ENCODE measurements around the gene CGNL1.

DNA sequence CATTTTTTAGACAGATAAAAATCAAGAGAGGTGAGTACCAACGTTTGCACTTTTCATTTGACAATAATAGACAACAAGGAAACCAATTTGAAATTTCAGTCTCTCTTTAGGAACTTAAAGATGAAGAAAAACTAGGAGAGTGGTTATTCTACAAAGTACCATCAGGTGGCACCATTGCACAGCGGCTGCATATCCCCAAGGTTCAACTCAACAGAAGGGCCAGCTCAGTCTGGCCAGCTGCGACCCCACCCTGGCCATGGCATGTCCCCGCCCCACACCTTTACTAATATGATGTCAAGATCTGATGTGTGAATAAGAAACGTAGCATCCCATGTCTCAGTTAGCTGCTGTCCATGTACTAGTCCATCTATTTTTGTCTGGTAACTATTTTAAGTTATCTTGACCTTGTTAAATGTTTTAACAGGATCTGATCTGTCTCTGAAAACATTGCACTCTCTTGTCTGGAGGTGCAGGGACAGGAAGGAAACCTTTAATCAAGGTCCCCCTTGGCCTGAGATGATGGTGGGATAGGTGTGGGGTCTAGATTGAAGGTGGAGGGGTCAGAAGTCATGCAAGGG, 35.5 kb upstream of the CGNL1 start:
- TF ChIP-seq, protein P1, sequence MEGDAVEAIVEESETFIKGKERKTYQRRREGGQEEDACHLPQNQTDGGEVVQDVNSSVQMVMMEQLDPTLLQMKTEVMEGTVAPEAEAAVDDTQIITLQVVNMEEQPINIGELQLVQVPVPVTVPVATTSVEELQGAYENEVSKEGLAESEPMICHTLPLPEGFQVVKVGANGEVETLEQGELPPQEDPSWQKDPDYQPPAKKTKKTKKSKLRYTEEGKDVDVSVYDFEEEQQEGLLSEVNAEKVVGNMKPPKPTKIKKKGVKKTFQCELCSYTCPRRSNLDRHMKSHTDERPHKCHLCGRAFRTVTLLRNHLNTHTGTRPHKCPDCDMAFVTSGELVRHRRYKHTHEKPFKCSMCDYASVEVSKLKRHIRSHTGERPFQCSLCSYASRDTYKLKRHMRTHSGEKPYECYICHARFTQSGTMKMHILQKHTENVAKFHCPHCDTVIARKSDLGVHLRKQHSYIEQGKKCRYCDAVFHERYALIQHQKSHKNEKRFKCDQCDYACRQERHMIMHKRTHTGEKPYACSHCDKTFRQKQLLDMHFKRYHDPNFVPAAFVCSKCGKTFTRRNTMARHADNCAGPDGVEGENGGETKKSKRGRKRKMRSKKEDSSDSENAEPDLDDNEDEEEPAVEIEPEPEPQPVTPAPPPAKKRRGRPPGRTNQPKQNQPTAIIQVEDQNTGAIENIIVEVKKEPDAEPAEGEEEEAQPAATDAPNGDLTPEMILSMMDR (IDR thresholded peaks at IDR 0.05), result peak; percentile 79 to 98 (median 90)
- no peak for TF ChIP-seq POLR2A (IDR thresholded peaks at IDR 0.05)
